ENCODE data around the gene METTL16.
"Not testable (repeated sequence)": the region's sequence is repeated elsewhere in the genome, so short reads cannot be mapped to it uniquely, and the experiment has no call there.

Gene METTL16

GRCh38 chr17:2502871-2503580 is 8.7 kb downstream of the METTL16 start:
- no peak for DNase-seq (ENCODE audit: low read depth in 2 of 2, low spot score in 1 of 2)

GRCh38 chr17:2500446-2500845 is 11.2 kb downstream of the METTL16 start:
- DNase-seq (ENCODE audit: low read depth in 2 of 2, low spot score in 1 of 2), result no peak

- not testable (repeated sequence) for DNase-seq (ENCODE audit: low read depth in 2 of 2, low spot score in 1 of 2)
Observed at GRCh38 chr17:2489286-2489685, 22.4 kb downstream of the METTL16 start.

- DNase-seq (ENCODE audit: low read depth in 2 of 2, low spot score in 1 of 2), result no peak
Observed at GRCh38 chr17:2487306-2487705, 24.4 kb downstream of the METTL16 start.

GRCh38 chr17:2486709-2487108 is 25.0 kb downstream of the METTL16 start:
- not testable (repeated sequence) for DNase-seq (ENCODE audit: low read depth in 2 of 2, low spot score in 1 of 2)

DNA sequence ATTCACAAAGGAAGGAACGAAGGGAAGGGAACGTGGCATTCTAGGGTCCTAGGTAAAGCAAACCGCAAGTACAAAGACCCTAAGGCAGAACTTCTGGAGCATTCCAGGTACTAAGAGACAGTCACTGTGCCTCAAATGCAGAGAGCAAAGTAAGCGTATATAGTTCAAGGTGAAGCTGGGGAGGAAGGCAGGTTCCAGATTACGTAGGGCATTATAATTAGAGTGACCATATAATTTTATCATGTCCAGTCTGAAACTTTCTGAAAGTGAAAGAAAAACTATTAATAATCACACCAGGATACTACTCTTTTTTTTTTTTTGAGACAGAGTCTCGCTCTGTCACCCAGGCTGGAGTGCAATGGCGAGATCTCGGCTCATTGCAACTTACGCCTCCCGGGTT is 25.7 kb downstream of the METTL16 start:
- no peak for DNase-seq (ENCODE audit: low read depth in 2 of 2, low spot score in 1 of 2)

DNA sequence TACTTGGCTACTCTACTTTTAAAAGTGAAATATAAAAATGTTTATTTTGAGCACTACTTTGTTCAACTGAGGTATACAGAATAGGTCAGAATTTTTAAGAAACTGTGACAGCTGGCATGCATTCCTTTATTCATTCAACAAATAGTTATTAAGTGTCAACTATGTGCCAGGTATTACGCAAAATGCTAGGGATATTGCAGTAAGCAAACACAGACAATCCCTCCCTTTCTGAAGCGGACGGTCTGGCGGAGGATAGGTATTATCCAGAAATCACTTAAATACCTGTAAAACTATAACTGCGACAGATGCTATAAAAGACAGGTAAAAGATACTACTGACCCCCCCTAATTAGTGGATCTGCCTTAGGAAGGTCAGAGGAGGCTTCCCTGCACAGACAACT is 26.1 kb downstream of the METTL16 start:
- DNase-seq (ENCODE audit: low read depth in 2 of 2, low spot score in 1 of 2), result no peak

DNA sequence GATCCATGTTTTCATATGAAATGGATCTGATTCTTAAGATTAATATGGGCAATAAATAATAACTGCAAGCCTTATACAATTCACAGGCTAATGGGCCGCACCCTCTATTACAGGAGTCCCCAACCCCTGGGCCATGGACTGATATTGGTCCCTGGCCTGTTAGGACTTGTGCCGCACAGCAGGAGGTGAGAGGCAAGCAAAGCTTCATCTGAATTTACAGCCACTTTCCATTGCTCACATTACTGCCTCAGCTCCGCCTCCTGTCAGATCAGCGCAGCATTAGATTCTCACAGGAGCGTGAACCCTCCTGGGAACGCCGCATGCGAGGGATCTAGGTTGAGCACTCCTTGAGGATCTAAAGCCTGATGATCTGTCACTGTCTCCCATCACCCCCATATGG is 26.8 kb downstream of the METTL16 start:
- no peak for DNase-seq (ENCODE audit: low read depth in 2 of 2, low spot score in 1 of 2)

GRCh38 chr17:2483084-2483483 is 28.6 kb downstream of the METTL16 start:
- DNase-seq (ENCODE audit: low read depth in 2 of 2, low spot score in 1 of 2), result no peak

GRCh38 chr17:2482218-2482617 is 29.5 kb downstream of the METTL16 start:
- no peak for DNase-seq (ENCODE audit: low read depth in 2 of 2, low spot score in 1 of 2)

- no peak for DNase-seq (ENCODE audit: low read depth in 2 of 2, low spot score in 1 of 2)
Observed at GRCh38 chr17:2481760-2482159, 29.9 kb downstream of the METTL16 start.

DNA sequence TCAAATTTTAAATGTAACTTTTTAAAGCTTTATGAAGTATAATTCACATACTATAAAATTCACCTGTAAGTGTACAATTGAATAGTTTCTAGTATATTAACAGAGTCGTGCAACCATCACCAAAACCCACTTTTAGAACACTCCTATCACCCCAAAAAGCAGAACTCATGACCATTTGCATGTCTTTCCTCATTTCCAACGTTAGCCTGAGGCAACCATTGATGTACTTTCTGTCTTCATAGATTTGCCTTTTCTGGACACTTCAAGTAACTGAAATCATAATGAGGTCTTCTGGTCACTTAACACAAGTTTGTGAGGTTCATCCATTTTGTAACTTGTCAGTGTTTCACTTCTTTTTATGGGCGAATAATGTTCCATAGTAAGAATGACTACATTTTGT is 33.2 kb downstream of the METTL16 start:
- DNase-seq (ENCODE audit: low read depth in 2 of 2, low spot score in 1 of 2), result no peak

DNA sequence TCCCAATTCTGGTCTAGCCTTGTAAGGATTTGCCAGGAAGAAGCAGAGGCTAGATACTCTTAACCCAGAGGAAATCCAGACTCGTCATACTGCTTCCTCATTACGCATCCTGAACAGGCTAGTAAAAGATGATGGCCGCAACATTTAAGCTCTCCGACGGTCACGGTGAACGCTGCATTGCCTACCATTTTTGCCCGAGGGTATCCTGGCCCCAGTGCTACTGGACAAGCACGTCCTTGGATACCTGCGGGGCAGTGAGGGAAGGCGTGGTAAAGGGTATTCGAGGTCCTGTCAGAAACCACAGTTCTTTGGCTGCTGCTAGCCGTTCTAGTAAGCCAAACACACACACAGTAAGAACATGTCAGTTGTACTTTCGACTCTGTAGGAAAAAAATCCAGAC is 36.6 kb downstream of the METTL16 start:
- no peak for DNase-seq (ENCODE audit: low read depth in 2 of 2, low spot score in 1 of 2)

DNA sequence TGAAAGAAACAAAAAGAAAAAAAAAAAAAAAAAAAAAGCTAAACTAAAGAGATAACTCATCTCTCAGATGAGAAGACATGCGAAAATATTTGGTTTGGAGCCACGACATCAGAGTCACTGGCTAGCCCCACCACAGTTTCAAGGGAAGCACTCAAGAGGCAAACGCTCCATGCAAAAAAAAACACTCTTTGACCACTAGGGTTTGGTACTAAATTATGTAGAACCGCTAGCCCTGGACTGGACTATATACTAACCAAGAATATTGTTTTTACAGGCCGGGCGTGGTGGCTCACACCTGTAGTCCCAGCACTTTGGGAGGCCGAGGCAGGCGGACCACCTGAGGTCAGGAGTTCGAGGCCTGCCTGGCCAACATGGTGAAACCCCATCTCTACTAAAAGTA is 37.3 kb downstream of the METTL16 start:
- no peak for DNase-seq (ENCODE audit: low read depth in 2 of 2, low spot score in 1 of 2)

DNA sequence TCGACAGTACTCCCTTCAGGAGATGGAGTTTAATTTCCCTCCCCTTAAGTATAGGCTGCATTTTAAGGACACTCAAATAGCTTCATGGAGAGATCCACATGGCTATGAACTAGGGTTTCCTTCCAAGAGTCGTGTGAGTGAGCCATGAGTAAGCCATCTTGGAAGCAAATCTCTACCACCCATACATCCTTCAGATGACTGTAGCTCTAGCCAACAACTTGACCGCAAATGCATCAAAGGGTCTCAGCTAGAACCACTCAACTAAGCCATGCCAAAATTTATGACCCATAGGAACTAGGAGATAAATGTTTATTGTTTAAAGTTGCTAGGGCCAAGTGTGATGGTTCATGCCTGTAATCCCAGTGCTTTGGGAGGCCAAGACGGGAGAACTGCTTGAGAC is 43.4 kb downstream of the METTL16 start:
- no peak for DNase-seq (ENCODE audit: low read depth in 2 of 2, low spot score in 1 of 2)

- DNase-seq (ENCODE audit: low read depth in 2 of 2, low spot score in 1 of 2), result no peak
Observed at GRCh38 chr17:2466931-2467330, 44.8 kb downstream of the METTL16 start.

DNA sequence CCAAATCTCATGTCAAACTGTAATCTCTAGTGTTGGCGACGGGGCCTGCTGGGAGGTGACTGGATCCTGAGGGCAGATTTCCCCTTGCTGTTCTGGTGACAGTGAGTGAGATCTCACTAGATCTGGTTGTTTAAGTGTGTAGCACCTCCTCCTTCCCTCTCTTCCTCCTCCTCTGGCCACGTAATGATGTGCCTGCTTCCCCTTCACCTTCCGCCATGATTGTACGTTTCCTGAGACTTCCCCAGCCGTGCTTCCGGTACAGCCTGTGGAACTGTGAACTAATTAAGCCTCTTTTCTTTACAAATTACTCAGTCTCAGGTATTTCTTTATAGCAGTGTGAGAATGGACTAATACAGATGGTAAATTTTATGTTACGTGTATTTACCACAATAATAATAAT is 49.2 kb downstream of the METTL16 start:
- no peak for DNase-seq (ENCODE audit: low read depth in 2 of 2, low spot score in 1 of 2)

GRCh38 chr17:2459917-2460271 is 51.8 kb downstream of the METTL16 start:
- DNase-seq (ENCODE audit: low read depth in 2 of 2, low spot score in 1 of 2), result no peak

DNA sequence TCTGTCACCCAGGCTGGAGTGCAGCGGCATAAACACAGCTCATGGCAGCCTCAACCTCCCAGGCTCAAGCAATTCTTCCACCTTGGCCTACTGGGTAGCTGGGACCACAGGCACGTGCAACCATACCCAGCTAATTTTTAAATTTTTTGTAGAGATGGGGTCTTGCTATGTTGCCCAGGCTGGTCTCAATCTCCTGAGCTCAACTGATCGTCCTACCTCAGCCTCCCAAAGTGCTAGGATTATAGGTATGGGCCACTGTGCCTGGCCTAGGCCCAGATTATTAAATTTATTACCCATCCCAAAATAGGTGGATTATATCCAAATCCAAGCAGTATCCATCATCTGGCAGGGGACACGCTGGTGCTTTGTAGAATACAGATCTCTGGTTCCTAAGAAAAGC is 53.8 kb downstream of the METTL16 start:
- DNase-seq (ENCODE audit: low read depth in 2 of 2, low spot score in 1 of 2), result no peak

GRCh38 chr17:2456475-2456874 is 55.2 kb downstream of the METTL16 start:
- DNase-seq (ENCODE audit: low read depth in 2 of 2, low spot score in 1 of 2), result no peak

DNA sequence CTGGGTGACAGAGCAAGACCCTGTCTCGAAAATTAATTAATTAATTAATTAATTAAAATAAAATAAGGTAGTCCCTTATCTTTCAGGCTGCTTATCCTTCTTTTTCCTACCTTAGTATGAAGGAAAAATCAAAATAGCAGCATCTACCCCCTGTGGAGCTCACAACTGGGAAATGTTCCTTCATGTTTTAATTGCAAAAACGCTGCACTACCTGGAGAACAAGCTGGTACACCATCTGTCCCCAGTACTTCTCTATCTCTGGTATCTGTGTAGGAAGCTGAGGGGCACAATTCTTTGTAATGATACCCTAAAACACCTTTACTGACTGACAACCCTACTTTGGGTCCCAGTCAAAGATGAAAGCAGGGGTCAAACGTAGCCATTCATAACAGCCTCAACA is 55.7 kb downstream of the METTL16 start:
- DNase-seq (ENCODE audit: low read depth in 2 of 2, low spot score in 1 of 2), result no peak

DNA sequence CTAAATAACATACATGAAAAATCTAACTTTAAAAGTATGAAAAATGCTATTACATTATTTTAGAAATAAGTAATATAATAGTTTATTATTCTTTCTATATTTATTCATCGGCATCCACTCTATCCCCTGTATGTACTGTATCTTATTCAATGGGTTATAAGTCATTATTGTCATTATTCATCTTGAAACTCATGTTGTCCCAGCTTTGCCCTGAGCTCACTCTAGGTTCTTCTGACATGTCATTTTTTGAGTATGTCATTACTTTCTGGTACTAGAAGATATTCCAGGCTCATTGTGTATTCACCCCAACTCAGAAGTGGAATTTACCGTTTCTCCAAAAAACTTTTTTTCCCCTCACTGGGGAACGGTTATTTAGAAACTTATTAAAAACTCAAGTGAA is 57.8 kb downstream of the METTL16 start:
- DNase-seq (ENCODE audit: low read depth in 2 of 2, low spot score in 1 of 2), result no peak

GRCh38 chr17:2453325-2453724 is 58.4 kb downstream of the METTL16 start:
- no peak for DNase-seq (ENCODE audit: low read depth in 2 of 2, low spot score in 1 of 2)
